Suprapubic skin (tissue), 4 donors: ENCODE measurements around the gene KIAA1217. TPM values are rescaled to one million over a fixed set of nuclear protein-coding genes. Genes with fewer than 3 reads are reported as not detected.

Experiments used
- DNase-seq, 2 donors: peaks; one replicate each; pipeline ENCODE4 v3.0.0-alpha.2; 2019; ENCODE audit warnings: low spot score in 2 of 2
- H3K27ac ChIP-seq: fragments of 200-600 bp; sonication (generic); one replicate; pipeline ENCODE4 v1.5.1; 2019
- H3K27me3 ChIP-seq: fragments of 200-600 bp; sonication (generic); one replicate; pipeline ENCODE4 v1.5.1; 2019
- H3K36me3 ChIP-seq: fragments of 200-600 bp; sonication (generic); one replicate; pipeline ENCODE4 v1.5.1; 2019
- H3K4me1 ChIP-seq: fragments of 200-600 bp; sonication (generic); one replicate; pipeline ENCODE4 v1.5.1; 2019
- H3K4me3 ChIP-seq: fragments of 200-600 bp; sonication (generic); one replicate; pipeline ENCODE4 v1.5.1; 2019; ENCODE audit warnings: mild to moderate bottlenecking
- H3K9me3 ChIP-seq: fragments of 200-600 bp; sonication (generic); one replicate; pipeline ENCODE4 v1.5.1; 2019
- CTCF ChIP-seq, 2 donors: fragments of 200-600 bp in 1 of 2; fragments of 450-650 bp in 1 of 2; sonication (generic) in 1 of 2; IDR thresholded peaks; one replicate each; pipeline ENCODE4 v1.5.1; 2016 to 2019; ENCODE audit warnings: antibody characterized with exemption in 2 of 2, mild to moderate bottlenecking in 1 of 2, moderate library complexity in 1 of 2
- EP300 ChIP-seq: sonication (generic); formaldehyde crosslinking; IDR thresholded peaks from one replicate; pipeline ENCODE4 v1.6.1; 2017; ENCODE audit warnings: antibody characterized with exemption
- POLR2A ChIP-seq, 2 donors: fragments of 450-650 bp; IDR thresholded peaks; one replicate each; pipeline ENCODE4 v1.6.1; 2017; ENCODE audit warnings: antibody characterized with exemption in 2 of 2, mild to moderate bottlenecking in 2 of 2, moderate library complexity in 2 of 2
- POLR2AphosphoS5 ChIP-seq, 3 donors: sonication (generic); formaldehyde crosslinking; IDR thresholded peaks; one replicate each; pipeline ENCODE4 v1.6.1; 2017; ENCODE audit warnings: antibody characterized with exemption in 3 of 3
- WGBS: methylation state at CpG from one replicate; pipeline ENCODE4 v1.1.5; 2018; 5-methylcytosine and 5-hydroxymethylcytosine counted together
- total RNA-seq, 4 donors: library from RNA; depleted of rRNA; stranded (reverse); fragments of >200 nt; gene quantifications; one replicate each; pipeline ENCODE4 v1.1.0, GENCODE V29; 2016

The KIAA1217 gene
- total RNA-seq, 4 donors from 2014 or later: 59.2 to 109 (median 72.1) TPM

DNA sequence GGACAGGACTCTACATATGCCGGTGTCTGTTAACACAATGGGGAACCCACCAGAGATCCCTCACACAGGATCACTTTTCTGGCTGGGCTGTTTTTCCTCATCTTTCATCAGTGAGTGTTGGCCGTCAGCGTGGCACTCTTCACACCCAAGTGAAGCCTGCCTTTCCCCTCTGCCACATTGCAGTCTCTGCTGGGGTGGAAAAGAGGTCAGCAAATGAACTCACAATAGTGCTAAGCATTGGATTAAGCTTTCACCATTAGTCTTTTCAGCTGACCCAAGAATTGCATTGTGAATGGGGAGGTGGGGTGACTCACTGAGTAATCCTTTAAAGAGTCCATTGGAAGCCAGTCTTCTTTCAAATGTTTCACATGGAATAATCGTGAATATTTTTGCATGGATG, 143.0 kb downstream of the KIAA1217 start:
- WGBS: 90% methylated on average over 4 of the region's 4 CpGs
- no peak for TF ChIP-seq POLR2AphosphoS5 (IDR thresholded peaks at IDR 0.05)
- no peak for TF ChIP-seq EP300
- TF ChIP-seq CTCF (IDR thresholded peaks at IDR 0.05): no peak
- TF ChIP-seq POLR2A (IDR thresholded peaks at IDR 0.05): no peak
- no peak overlapping the region for H3K27ac ChIP-seq

GRCh38 chr10:24352399-24352798, 143.5 kb downstream of the KIAA1217 start:
- H3K4me1 ChIP-seq: peaks cover 7% of the 10 kb centered on the region

More for the DNA sequence above, 143.0 kb downstream of the KIAA1217 start:
- no peaks in the 10 kb centered on the region for H3K36me3 ChIP-seq
- H3K27me3 ChIP-seq: no peaks in the 10 kb centered on the region
- no peaks in the 10 kb centered on the region for H3K9me3 ChIP-seq
- peaks cover 6% of the 10 kb centered on the region for H3K4me1 ChIP-seq
- no peak for DNase-seq
- H3K4me3 ChIP-seq: no peak overlapping the region

GRCh38 chr10:24353319-24353718, 144.4 kb downstream of the KIAA1217 start:
- H3K9me3 ChIP-seq: no peaks in the 10 kb centered on the region
- H3K4me3 ChIP-seq: no peak overlapping the region
- H3K36me3 ChIP-seq: no peaks in the 10 kb centered on the region
- TF ChIP-seq POLR2A (IDR thresholded peaks at IDR 0.05) (no peak), POLR2AphosphoS5 (IDR thresholded peaks at IDR 0.05) (no peak), EP300 (no peak), CTCF (IDR thresholded peaks at IDR 0.05) (no peak)
- H3K27ac ChIP-seq: no peak overlapping the region
- no peaks in the 10 kb centered on the region for H3K27me3 ChIP-seq
- 77% methylated on average over 6 of the region's 6 CpGs for WGBS
- peaks cover 12% of the 10 kb centered on the region for H3K4me1 ChIP-seq
- DNase-seq: no peak

More at GRCh38 chr10:24352399-24352798, 143.5 kb downstream of the KIAA1217 start:
- 90% methylated on average over 2 of the region's 2 CpGs for WGBS
- TF ChIP-seq POLR2A (IDR thresholded peaks at IDR 0.05) (no peak), EP300 (no peak), POLR2AphosphoS5 (IDR thresholded peaks at IDR 0.05) (no peak), CTCF (IDR thresholded peaks at IDR 0.05) (no peak)
- DNase-seq: no peak
- H3K36me3 ChIP-seq: no peaks in the 10 kb centered on the region
- H3K9me3 ChIP-seq: no peaks in the 10 kb centered on the region
- H3K4me3 ChIP-seq: no peak overlapping the region
- no peak overlapping the region for H3K27ac ChIP-seq
- no peaks in the 10 kb centered on the region for H3K27me3 ChIP-seq

- H3K27ac ChIP-seq: no peak overlapping the region
- no peaks in the 10 kb centered on the region for H3K27me3 ChIP-seq
- H3K4me1 ChIP-seq: peaks cover 6% of the 10 kb centered on the region
- no peak overlapping the region for H3K4me3 ChIP-seq
- no peak for TF ChIP-seq EP300
- TF ChIP-seq CTCF (IDR thresholded peaks at IDR 0.05): no peak
- TF ChIP-seq POLR2A (IDR thresholded peaks at IDR 0.05): no peak
- no peak for TF ChIP-seq POLR2AphosphoS5 (IDR thresholded peaks at IDR 0.05)
- DNase-seq: no peak
- no peaks in the 10 kb centered on the region for H3K9me3 ChIP-seq
- H3K36me3 ChIP-seq: no peaks in the 10 kb centered on the region
- 92% methylated on average over 2 of the region's 2 CpGs for WGBS
Observed at GRCh38 chr10:24355056-24355688, 146.2 kb downstream of the KIAA1217 start.

- WGBS: 61% methylated on average over 8 of the region's 8 CpGs
- H3K27me3 ChIP-seq: no peaks in the 10 kb centered on the region
- no peak overlapping the region for H3K4me3 ChIP-seq
- no peak overlapping the region for H3K27ac ChIP-seq
- no peaks in the 10 kb centered on the region for H3K9me3 ChIP-seq
- DNase-seq: no peak
- H3K4me1 ChIP-seq: peaks cover 11% of the 10 kb centered on the region
- no peaks in the 10 kb centered on the region for H3K36me3 ChIP-seq
- TF ChIP-seq EP300 (no peak), CTCF (IDR thresholded peaks at IDR 0.05) (no peak), POLR2AphosphoS5 (IDR thresholded peaks at IDR 0.05) (no peak), POLR2A (IDR thresholded peaks at IDR 0.05) (no peak)
Observed at GRCh38 chr10:24357344-24358004, 148.5 kb downstream of the KIAA1217 start.
